SK-N-MC (cell line): ENCODE measurements around the gene SLC4A3.

Experiments used
- DNase-seq: peaks from one replicate; pipeline ENCODE4 v3.0.0-alpha.2; 2011; ENCODE audit warnings: low read depth, low spot score
- H3K27ac ChIP-seq: fragments of 200-600 bp; sonication (generic); 2 replicates; pipeline ENCODE4 v1.5.1; 2016; ENCODE audit warnings: mixed run types
- H3K36me3 ChIP-seq: fragments of 200-600 bp; sonication (generic); 2 replicates; pipeline ENCODE4 v1.6.1; 2017; ENCODE audit warnings: antibody characterized with exemption, low read length, mixed read lengths; ENCODE audit not compliant: insufficient read depth
- H3K4me3 ChIP-seq: fragments of 200-600 bp; sonication (generic); 2 replicates; pipeline ENCODE4 v1.5.1; 2016
- H3K9ac ChIP-seq: fragments of 200-600 bp; sonication (generic); 2 replicates; pipeline ENCODE4 v1.8.0; 2017; ENCODE audit warnings: mixed run types, mixed read lengths; ENCODE audit not compliant: insufficient read length
- H3K9me3 ChIP-seq: fragments of 200-600 bp; sonication (generic); 2 replicates; pipeline ENCODE4 v1.6.1; 2017; ENCODE audit warnings: low read depth, mild to moderate bottlenecking, antibody characterized with exemption, low read length, moderate library complexity, mixed read lengths
- EZH2 ChIP-seq: fragments of 200-600 bp; sonication (generic); IDR thresholded peaks from one replicate; pipeline ENCODE4 v1.6.1; 2017; ENCODE audit warnings: antibody characterized with exemption
- FOXP2 ChIP-seq: optimal IDR thresholded peaks from 2 replicates; pipeline ENCODE3; 2011; ENCODE audit warnings: mild to moderate bottlenecking, moderate library complexity; ENCODE audit not compliant: insufficient read depth; ENCODE audit errors: extremely low read length, control extremely low read depth
- POLR2AphosphoS5 ChIP-seq: IDR thresholded peaks from 2 replicates; pipeline ENCODE4 v1.6.1; 2012; ENCODE audit warnings: mild to moderate bottlenecking, low read depth, low read length, borderline replicate concordance

Gene SLC4A3

DNA sequence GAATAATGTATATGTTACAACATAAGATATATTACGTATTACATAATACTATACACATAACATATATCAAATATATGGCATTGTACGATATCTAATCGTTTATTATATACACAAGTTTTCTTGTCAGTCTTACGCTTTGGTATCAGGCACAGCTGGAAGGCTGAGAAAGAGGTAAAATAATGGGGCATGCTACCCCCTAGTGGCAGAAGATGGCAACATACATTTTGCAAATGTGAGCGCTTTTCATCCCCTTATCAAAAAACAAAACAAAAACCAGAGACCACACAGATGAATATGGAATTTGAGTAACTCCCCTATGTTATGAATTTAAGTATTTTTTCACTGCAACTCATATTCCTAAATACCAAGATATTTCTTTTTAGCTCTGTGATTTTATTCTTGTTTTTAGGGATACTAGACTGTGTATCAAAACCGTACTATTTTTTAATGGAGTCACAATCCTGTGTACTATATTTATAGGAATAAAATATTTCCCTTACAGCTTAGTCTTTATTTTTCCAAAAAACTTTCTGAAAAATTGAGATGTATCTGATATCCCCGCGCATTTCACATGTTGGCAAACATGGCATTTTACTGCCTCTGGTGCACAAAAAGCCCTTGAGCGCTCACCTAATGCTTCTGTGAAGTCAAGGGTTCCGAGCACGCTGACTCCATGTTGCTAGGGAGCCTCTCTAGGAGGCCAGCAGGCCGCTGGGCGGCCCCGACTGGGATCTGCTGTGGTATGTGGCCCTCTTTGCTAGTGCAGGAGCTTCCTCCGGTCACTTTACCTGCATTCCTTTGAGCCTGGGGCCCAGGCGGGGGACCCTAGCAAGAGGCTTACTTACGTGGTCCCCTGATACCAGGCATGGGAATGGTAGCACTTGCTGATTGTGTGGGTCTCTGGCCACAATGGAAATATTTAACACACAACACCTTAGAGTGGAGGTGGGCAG lies 62.5 kb downstream of the SLC4A3 start:
- peak; percentile 26 for DNase-seq

DNA sequence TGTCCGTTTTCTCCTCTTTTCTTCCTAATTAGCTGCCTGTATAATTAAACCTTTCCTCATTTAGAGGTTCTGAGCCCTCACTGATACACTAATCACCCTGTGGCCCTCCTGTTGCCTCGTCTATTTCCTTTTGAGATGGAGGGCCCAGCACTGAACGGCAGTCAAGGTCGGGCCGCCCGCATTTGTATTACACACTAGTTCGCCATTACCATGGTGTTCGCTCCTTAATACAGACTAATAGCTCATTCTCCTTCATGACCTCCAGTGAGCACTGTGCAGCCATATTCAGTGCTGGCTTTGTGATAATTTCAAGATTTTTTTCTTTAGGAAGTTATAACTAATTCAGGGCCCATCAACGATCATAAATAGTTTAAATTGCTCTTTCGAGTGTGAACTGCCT lies 64.1 kb downstream of the SLC4A3 start:
- TF ChIP-seq FOXP2: no peak
- TF ChIP-seq EZH2: no peak
- TF ChIP-seq POLR2AphosphoS5: no peak
- no peaks in the 10 kb centered on the region for H3K36me3 ChIP-seq
- no peak overlapping the region for H3K27ac ChIP-seq
- H3K4me3 ChIP-seq: no peak overlapping the region
- no peak overlapping the region for H3K9ac ChIP-seq
- no peaks in the 10 kb centered on the region for H3K9me3 ChIP-seq
- DNase-seq: no peak

More for the DNA sequence above, 62.5 kb downstream of the SLC4A3 start:
- no peak overlapping the region for H3K4me3 ChIP-seq
- no peaks in the 10 kb centered on the region for H3K36me3 ChIP-seq
- H3K9ac ChIP-seq: no peak overlapping the region
- TF ChIP-seq FOXP2 (no peak), EZH2 (no peak), POLR2AphosphoS5 (no peak)
- H3K27ac ChIP-seq: no peak overlapping the region
- no peaks in the 10 kb centered on the region for H3K9me3 ChIP-seq
